ENCODE data around the gene GUCY2D.
"Not testable (repeated sequence)": the region's sequence is repeated elsewhere in the genome, so short reads cannot be mapped to it uniquely, and the experiment has no call there.

The GUCY2D gene

DNA sequence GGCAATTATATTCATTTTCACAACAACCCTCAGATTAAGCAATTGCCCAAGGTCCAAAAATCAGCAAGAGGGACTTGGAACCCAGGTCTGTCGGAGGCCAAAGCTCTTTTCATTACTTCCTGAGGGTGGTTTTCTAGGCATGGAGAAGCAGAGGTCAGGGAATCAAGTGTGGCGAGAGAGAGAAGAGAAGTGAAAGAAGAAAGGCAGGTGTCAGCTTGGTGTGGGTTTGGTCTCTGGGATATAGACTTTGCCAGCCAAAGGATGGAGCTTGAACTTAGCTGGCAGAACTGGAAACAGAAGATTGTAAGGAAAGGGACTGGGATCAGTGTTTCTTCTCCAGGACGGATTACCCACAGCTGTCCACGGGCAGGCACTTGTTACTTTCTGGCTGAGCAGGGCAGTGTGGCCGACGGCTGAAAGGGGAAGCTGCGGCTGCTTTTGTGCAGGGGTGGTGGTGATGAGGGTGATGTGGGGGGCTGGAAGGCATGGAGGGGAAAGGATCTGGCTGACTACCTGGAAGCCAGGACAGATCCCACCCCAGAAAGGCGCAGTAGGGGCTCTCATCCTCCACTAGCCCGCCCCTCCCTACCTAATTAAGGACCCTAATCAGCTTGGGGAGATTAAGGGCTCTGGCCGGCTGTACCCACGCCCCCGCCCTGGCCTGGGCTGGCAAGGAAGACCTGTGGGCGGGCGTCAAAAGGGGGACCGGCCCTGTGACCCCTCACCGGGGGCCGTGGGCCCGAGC, at the start of gene GUCY2D:
GUCY2D (plus strand) TSS at position 640 of the 745 bp plus-strand sequence. CDS start 433 bp downstream, outside the sequence.
- DNase-seq (ENCODE audit: low read depth, low spot score), result no peak
- H3K27ac ChIP-seq, result no peak within 1 kb of the TSS

DNA sequence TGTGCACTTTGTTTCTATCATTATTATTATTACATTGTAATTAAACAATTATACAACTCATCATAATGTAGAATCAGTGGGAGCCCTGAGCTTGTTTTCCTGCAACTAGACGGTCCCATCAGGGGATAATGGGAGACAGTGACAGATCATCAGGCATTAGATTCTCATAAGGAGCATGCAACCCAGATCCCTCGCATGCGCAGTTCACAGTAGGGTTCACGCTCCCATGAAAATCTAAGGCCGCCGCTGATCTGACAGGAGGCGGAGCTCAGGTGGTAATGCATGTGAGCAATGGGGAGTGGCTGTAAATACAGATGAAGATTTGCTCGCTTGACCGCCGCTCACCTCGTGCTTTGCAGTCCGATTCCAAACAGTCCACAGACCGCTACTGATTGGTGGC, 49.1 kb upstream of the GUCY2D start:
- H3K27ac ChIP-seq; DNase-seq (ENCODE audit: low read depth, low spot score): not testable (repeated sequence)

GRCh38 chr17:7955414-7956227, 46.8 kb upstream of the GUCY2D start:
- DNase-seq (ENCODE audit: low read depth, low spot score), result no peak
- no peak overlapping the region for H3K27ac ChIP-seq

DNA sequence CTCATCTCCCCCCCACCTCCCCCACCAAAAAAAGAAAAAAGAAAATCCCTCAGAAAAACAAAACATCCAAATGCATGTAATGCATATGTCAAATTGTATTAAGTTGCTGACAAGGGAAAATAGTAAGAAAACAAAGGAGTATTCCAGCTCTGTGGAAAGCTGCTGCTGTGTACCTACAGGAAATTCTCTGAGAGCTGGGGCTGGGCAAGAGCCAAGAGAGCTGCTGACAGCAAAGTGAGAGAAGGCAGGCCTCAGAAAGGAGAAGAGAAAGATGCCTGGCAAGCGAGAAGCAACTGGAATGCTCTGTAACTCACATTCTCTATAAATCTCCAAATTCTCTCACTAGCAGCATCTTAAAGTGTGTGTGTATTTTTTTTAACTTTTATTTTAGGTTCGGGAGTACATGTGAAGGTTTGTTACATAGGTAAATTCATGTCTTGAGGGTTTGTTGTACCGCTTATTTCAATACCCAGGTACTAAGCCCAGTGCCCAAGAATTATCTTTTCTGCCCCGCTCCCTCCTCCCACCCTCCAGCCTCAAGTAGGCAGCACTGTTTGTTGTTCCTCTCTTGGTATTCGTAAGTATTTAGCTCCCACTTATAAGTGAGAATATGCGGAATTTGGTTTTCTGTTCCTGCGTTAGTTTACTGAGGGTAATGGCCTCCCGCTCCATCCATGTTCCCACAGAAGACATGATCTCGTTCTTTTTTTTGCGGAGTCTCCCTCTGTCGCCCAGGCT, 46.0 kb upstream of the GUCY2D start:
- no peak for DNase-seq (ENCODE audit: low read depth, low spot score)
- H3K27ac ChIP-seq, result no peak overlapping the region

- DNase-seq (ENCODE audit: low read depth, low spot score), result no peak
- no peak overlapping the region for H3K27ac ChIP-seq
Observed at GRCh38 chr17:7959503-7960253, 42.7 kb upstream of the GUCY2D start.

GRCh38 chr17:7961421-7961820, 41.0 kb upstream of the GUCY2D start:
- no peak overlapping the region for H3K27ac ChIP-seq
- no peak for DNase-seq (ENCODE audit: low read depth, low spot score)

GRCh38 chr17:7967751-7968150, 34.7 kb upstream of the GUCY2D start:
- no peak for DNase-seq (ENCODE audit: low read depth, low spot score)
- no peak overlapping the region for H3K27ac ChIP-seq

DNA sequence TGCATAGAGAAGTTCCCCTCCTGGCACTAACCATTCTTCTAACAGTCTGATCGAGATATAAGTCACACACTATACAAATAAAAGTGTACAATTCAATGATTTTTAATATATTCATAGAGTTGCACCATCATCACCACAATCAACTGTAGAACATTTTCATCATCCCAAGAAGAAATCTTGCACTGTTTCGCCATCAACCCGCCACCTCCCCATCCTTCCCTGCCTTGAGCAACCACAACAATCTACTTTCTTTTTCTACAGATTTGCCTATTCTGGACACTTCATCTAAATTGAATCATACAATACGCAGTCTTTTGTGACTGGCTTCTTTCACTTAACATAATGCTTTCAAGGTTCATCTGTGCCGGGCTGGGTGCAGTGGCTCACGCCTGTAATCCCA, 33.0 kb upstream of the GUCY2D start:
- DNase-seq (ENCODE audit: low read depth, low spot score), result no peak
- no peak overlapping the region for H3K27ac ChIP-seq

DNA sequence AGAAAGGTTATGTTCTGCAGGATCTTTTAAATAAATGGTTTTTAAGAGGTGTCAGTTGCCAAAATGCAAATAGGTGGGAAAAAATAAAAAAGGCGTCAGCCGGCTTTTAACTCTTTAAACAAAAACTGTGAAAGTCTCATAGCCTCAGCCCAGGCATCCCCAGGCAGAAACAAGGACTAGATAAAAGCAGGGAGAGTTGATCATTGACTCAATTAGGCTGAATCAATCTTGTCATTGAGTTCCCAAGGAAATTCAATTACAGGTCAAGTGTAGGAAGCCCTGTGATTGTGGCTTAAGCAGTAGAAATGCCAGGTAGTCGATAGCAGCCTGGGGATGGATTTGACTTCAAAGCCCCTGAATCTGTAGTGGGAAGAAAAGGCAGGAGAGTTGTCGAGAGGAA, 30.8 kb upstream of the GUCY2D start:
- no peak for DNase-seq (ENCODE audit: low read depth, low spot score)
- no peak overlapping the region for H3K27ac ChIP-seq

GRCh38 chr17:7972131-7972785, 30.2 kb upstream of the GUCY2D start:
- H3K27ac ChIP-seq, result no peak overlapping the region
- no peak for DNase-seq (ENCODE audit: low read depth, low spot score)

DNA sequence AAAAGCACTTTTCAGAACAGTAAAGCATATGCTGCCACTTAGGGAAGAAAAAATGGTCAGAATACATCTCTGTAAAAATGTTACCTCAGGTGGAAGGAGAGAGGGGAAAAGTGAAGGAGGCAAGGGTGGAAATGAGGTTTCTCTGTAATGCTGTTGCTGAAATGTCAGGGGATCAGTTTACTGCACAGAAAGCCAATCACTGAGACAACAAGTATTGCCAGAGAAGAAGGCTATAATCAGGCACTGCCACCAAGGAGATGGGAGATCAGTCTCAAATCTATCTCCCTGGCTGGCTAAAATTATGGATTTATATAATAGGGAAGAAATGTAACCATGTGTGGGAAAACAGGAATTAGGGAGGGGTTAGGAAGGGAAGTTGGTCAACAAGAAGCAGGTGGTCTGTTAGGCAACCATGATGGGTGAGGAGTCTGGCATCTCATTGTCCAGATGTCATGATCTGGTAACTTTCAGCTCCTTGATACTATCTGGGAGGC, 27.7 kb upstream of the GUCY2D start:
- no peak for DNase-seq (ENCODE audit: low read depth, low spot score)
- H3K27ac ChIP-seq, result no peak overlapping the region

- DNase-seq (ENCODE audit: low read depth, low spot score), result no peak
- no peak overlapping the region for H3K27ac ChIP-seq
Observed at GRCh38 chr17:7977039-7977438, 25.4 kb upstream of the GUCY2D start.

DNA sequence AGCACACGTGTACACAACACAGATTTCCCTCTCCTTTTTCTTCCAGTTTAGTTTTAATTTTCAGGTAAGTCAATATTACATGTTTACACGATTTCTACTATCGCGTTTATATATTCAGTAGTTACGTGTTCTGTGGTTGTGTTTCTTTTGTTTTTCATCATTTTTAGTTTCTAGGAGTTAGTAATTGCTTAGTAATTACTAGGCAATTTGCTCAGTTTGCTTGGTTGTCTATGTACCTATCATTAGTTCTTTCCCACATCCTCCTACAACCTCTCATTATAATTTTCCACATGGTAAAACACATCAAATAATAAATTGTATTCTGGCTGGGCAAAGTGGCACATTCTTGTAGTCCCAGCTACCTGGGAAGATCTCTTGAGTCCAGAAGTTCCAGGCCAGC, 24.6 kb upstream of the GUCY2D start:
- H3K27ac ChIP-seq, result no peak overlapping the region
- no peak for DNase-seq (ENCODE audit: low read depth, low spot score)

DNA sequence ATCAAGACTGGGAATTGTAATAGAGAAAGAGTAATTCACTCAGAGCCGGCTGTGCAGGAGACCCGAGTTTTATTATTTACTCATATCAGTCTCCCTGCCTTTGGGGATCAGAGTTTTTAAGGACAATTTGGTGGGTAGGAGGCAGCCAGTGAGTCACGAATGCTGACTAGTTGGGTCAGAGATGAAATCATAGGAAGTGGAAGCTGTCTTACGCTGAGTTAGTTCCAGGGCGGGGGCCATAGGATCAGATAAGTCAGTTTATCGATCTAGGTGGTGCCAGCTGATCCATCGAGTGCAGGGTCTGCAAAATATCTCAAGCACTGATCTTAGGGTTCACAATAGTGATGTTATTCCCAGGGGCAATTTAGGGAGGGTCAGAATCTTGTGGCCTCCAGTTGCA, 20.2 kb upstream of the GUCY2D start:
- peak overlapping the region; percentile 49 for H3K27ac ChIP-seq
- DNase-seq (ENCODE audit: low read depth, low spot score), result peak; percentile 31

GRCh38 chr17:7982666-7983065, 19.7 kb upstream of the GUCY2D start:
- peak overlapping the region; percentile 49 for H3K27ac ChIP-seq
- DNase-seq (ENCODE audit: low read depth, low spot score), result no peak

DNA sequence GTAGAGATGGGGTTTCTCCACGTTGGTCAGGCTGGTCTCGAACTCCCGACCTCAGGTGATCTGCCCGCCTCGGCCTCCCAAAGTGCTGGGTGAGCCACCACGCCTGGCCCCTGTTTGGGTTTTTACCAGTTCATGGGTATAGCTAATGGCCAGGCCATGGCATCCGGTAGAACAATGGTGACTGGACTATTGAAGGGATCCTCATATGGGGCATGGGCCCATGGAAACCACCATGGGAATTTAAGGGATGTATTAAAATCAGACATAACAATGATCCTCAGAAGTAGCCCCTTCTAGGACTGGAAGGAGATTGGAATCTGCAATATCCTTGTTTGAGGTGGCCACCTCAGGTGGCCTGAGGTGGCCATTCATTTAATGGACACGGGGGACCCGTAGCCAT, 17.5 kb upstream of the GUCY2D start:
- no peak for DNase-seq (ENCODE audit: low read depth, low spot score)
- H3K27ac ChIP-seq, result no peak overlapping the region

DNA sequence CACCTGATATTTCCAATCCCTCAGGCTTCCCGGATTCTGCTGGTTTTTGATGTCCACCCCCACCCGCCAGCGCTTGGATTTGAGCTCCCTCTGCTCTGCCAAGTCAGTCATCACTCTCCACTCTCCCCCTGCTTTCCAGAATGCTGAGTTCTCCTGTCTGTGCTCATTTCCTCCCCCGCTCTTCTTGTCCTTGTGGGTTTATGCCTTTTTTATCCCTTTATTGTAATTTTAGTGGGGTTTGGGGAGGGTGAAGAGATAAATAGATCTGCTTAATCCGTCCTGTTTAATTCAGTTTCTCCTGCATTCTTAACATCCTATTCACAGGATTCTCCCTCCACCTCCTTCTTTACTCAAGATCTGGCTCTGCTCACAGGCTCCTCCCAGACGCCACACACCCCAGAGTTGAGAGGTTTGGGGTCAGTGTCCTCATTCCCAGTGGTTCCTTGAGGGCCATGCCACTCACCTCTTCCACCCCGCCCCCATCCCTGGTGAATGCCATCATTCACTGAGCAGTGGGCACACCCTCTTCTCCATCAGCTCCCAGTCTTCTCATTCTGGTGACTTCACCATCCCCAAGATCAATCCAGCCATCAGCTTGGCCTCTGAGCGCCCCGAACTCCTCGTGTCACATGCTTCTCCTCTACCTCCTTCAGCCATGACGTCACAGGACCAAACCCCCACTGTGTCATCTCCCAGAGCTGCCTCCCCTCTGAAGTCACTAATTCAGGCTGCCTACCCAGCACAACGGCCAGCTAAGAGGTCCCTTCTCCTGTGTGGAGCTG, 15.1 kb upstream of the GUCY2D start:
- no peak for DNase-seq (ENCODE audit: low read depth, low spot score)
- no peak overlapping the region for H3K27ac ChIP-seq

DNA sequence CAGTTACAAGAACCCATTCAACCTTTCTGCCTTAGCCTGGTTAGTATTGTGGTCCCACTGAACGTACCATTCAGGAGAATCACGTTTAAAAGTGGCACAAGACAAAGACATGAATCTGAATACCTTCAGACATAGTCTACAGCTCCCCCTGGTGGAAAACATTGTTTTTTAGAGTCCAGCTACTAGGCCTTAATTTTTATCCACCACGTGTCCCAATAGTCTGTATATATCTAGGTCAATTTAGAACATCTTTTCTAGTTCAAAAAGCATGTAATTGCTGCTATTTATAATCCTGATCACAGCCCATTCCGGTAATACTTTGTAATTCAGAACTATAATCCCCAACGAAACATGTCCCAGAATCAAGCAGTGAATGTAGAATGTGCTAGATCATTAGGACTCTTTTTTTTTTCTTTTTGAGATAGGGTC, 13.7 kb upstream of the GUCY2D start:
- no peak overlapping the region for H3K27ac ChIP-seq
- DNase-seq (ENCODE audit: low read depth, low spot score), result peak; percentile 12
